CD1c-positive myeloid dendritic cell (primary cell): ENCODE results near the gene HSPD1.
A peak's percentile ranks its signal among the peaks of the same experiment; 100 is the strongest.
"Not testable (repeated sequence)": the region's sequence is repeated elsewhere in the genome, so short reads cannot be mapped to it uniquely, and the experiment has no call there.

ENCODE experiments used
- DNase-seq: peaks from one replicate; pipeline ENCODE4 v3.0.0-alpha.2; 2016; ENCODE audit errors: extremely low spot score

The HSPD1 gene

GRCh38 chr2:197497326-197497725 lies 2.3 kb downstream of the HSPD1 start:
- no peak for DNase-seq

- DNase-seq = no peak
These were observed 2.9 kb downstream of the HSPD1 start for GRCh38 chr2:197496695-197497094.

GRCh38 chr2:197495433-197496134 lies 4.1 kb downstream of the HSPD1 start:
- DNase-seq = no peak

GRCh38 chr2:197487385-197487784 lies 12.3 kb downstream of the HSPD1 start:
- no peak for DNase-seq

GRCh38 chr2:197486175-197486574 lies 13.5 kb downstream of the HSPD1 start:
- no peak for DNase-seq

- not testable (repeated sequence) for DNase-seq
These were observed 15.4 kb downstream of the HSPD1 start for GRCh38 chr2:197484248-197484647.

GRCh38 chr2:197480165-197481036 lies 19.2 kb downstream of the HSPD1 start:
- no peak for DNase-seq

GRCh38 chr2:197477797-197478196 lies 21.8 kb downstream of the HSPD1 start:
- DNase-seq = no peak

- no peak for DNase-seq
These were observed 27.5 kb downstream of the HSPD1 start for GRCh38 chr2:197472166-197472565.

- DNase-seq = no peak
These were observed 35.5 kb downstream of the HSPD1 start for GRCh38 chr2:197464175-197464574.

- no peak for DNase-seq
These were observed 38.6 kb downstream of the HSPD1 start for GRCh38 chr2:197461057-197461456.

GRCh38 chr2:197460649-197461048 lies 39.0 kb downstream of the HSPD1 start:
- no peak for DNase-seq

GRCh38 chr2:197455428-197455827 lies 44.2 kb downstream of the HSPD1 start:
- DNase-seq = no peak

- DNase-seq = no peak
These were observed 44.7 kb downstream of the HSPD1 start for GRCh38 chr2:197454923-197455322.

- no peak for DNase-seq
These were observed 45.7 kb downstream of the HSPD1 start for GRCh38 chr2:197453914-197454398.

GRCh38 chr2:197453123-197453913 lies 46.3 kb downstream of the HSPD1 start, which contains the start of gene COQ10B:
TSS of gene COQ10B (plus strand) at chr2:197453552. CDS start at chr2:197453561, 9 bp downstream.
- peak; percentile 99 for DNase-seq

- DNase-seq = no peak
These were observed 46.9 kb downstream of the HSPD1 start for GRCh38 chr2:197452754-197453122.

GRCh38 chr2:197450935-197451358 lies 48.7 kb downstream of the HSPD1 start:
- DNase-seq = not testable (repeated sequence)

GRCh38 chr2:197450465-197450864 lies 49.2 kb downstream of the HSPD1 start:
- DNase-seq = no peak

- DNase-seq = no peak
These were observed 52.8 kb downstream of the HSPD1 start for GRCh38 chr2:197446844-197447243.

GRCh38 chr2:197445746-197446145 lies 53.9 kb downstream of the HSPD1 start:
- DNase-seq = no peak

GRCh38 chr2:197442857-197443256 lies 56.8 kb downstream of the HSPD1 start:
- DNase-seq = peak; percentile 62
